Stomach (tissue), 4 donors: Measurements from ENCODE around the gene RGS6.

Source experiments
- POLR2A ChIP-seq, 4 donors: fragments of 450-650 bp; IDR thresholded peaks; one replicate each; pipeline ENCODE4 v1.6.1; 2016; ENCODE audit warnings: antibody characterized with exemption in 4 of 4, control low read depth in 2 of 4, mild to moderate bottlenecking in 1 of 4, moderate library complexity in 1 of 4
- TF ChIP-seq, protein P1 (sequence below), 7 experiments: fragments of 450-650 bp in 4 of 7; fragments of 200-600 bp in 3 of 7; sonication (generic) in 3 of 7; IDR thresholded peaks; one replicate each; pipeline ENCODE4 v1.5.1; 2016 to 2019; ENCODE audit warnings: antibody characterized with exemption in 7 of 7, control low read depth in 2 of 7, mild to moderate bottlenecking in 1 of 7

DNA sequence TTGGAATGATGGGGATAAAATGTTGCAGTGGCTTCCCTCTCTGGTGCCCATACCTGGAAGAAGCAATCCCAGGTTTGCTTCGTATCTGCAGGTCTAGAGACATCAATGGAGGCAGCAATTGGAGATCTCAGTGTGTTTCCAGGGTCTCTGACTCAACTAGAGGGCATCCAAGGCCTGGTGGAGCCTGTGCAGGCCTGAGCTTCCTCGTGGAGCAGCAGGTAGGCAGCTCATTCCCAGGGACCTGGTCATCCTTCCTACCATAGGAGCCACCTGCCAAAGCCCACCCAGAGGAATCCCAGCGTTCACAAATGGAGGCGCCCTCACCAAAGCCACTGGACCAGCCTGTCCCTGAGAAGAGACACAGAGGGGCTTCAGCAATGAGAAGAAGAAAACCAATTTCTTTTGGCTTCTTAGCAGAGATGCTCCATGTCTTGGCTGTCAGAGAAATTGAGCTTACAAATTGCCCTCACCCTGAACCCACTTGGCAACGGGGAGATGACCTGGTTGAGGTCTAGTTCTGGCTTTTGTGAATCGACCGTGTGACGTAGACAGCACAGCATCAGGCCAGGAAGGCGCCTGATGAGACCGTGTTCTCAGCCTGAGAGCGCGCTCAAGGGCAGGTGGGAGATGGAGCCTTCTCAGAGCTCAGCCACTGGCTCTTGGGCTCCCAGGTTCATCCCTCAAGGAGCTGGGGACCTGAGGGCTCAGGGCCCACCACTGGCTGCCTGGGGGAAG is 678.0 kb downstream of the RGS6 start:
- TF ChIP-seq, protein P1, sequence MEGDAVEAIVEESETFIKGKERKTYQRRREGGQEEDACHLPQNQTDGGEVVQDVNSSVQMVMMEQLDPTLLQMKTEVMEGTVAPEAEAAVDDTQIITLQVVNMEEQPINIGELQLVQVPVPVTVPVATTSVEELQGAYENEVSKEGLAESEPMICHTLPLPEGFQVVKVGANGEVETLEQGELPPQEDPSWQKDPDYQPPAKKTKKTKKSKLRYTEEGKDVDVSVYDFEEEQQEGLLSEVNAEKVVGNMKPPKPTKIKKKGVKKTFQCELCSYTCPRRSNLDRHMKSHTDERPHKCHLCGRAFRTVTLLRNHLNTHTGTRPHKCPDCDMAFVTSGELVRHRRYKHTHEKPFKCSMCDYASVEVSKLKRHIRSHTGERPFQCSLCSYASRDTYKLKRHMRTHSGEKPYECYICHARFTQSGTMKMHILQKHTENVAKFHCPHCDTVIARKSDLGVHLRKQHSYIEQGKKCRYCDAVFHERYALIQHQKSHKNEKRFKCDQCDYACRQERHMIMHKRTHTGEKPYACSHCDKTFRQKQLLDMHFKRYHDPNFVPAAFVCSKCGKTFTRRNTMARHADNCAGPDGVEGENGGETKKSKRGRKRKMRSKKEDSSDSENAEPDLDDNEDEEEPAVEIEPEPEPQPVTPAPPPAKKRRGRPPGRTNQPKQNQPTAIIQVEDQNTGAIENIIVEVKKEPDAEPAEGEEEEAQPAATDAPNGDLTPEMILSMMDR (IDR thresholded peaks at IDR 0.05), result no peak
- no peak for TF ChIP-seq POLR2A (IDR thresholded peaks at IDR 0.05)
